Measurements from ENCODE around the gene GRIA1.

- TF ChIP-seq CTCF (conservative IDR thresholded peaks at IDR 0.05; ENCODE audit: low read length) (no peak), EZH2phosphoT487 (IDR thresholded peaks at IDR 0.05; ENCODE audit: borderline replicate concordance) (no peak)
Observed at GRCh38 chr5:153573326-153574033, 83.0 kb downstream of the GRIA1 start.

Data from Loucy (cell line).